Thyroid gland (tissue), 4 donors: ENCODE data around the gene USP49.

Experiments used
- CTCF ChIP-seq, 6 experiments: fragments of 200-600 bp in 3 of 6; fragments of 450-650 bp in 3 of 6; sonication (generic) in 3 of 6; IDR thresholded peaks; one replicate each; pipeline ENCODE4 v1.5.1; 2016 to 2019; ENCODE audit warnings: antibody characterized with exemption in 6 of 6, mild to moderate bottlenecking in 2 of 6, inconsistent platforms in 1 of 6, moderate library complexity in 1 of 6
- POLR2A ChIP-seq, 2 donors: fragments of 450-650 bp; IDR thresholded peaks; one replicate each; pipeline ENCODE4 v1.6.1; 2017; ENCODE audit warnings: antibody characterized with exemption in 2 of 2, mild to moderate bottlenecking in 2 of 2, moderate library complexity in 1 of 2

- TF ChIP-seq CTCF (IDR thresholded peaks at IDR 0.05) (no peak), POLR2A (IDR thresholded peaks at IDR 0.05) (no peak)
These were observed 109.3 kb downstream of the USP49 start for GRCh38 chr6:41785689-41786450.
